SU-DHL-6 (cell line): ENCODE data around the gene BUD23.

Experiments
- H2AFZ ChIP-seq: fragments of 200-600 bp; sonication (generic); 2 replicates; pipeline ENCODE4 v1.6.1; 2014; ENCODE audit warnings: low read depth, mild to moderate bottlenecking, moderate library complexity, mixed read lengths, antibody characterized with exemption, low read length; ENCODE audit not compliant: severe bottlenecking
- H3F3A ChIP-seq: fragments of 200-600 bp; shearing (Covaris generic); 2 replicates; pipeline ENCODE4 v1.6.0; 2016; ENCODE audit warnings: antibody characterized with exemption, mild to moderate bottlenecking; ENCODE audit not compliant: insufficient read depth
- H3K27ac ChIP-seq: fragments of 200-600 bp; sonication (generic); 2 replicates; pipeline ENCODE4 v1.5.1; 2016; ENCODE audit warnings: low read depth, mild to moderate bottlenecking, low read length, moderate library complexity, mixed read lengths
- H3K27me3 ChIP-seq: fragments of 200-600 bp; sonication (generic), shearing (Covaris generic); 2 replicates; pipeline ENCODE4 v1.6.0; 2014; ENCODE audit warnings: mild to moderate bottlenecking, low read length
- H3K36me3 ChIP-seq: fragments of 200-600 bp; sonication (generic); 2 replicates; pipeline ENCODE4 v1.6.1; 2014; ENCODE audit warnings: mild to moderate bottlenecking, low read length, mixed read lengths
- H3K4me2 ChIP-seq: fragments of 300-600, 200-600 bp; shearing (Covaris generic), sonication (generic); 2 replicates; pipeline ENCODE4 v1.6.0; 2014; ENCODE audit warnings: low read length, low read depth, mild to moderate bottlenecking; ENCODE audit not compliant: poor library complexity, severe bottlenecking
- H3K4me3 ChIP-seq: fragments of 200-600 bp; sonication (generic); 2 replicates; pipeline ENCODE4 v1.5.1; 2014; ENCODE audit warnings: antibody characterized with exemption, low read length, mild to moderate bottlenecking, mixed read lengths; ENCODE audit not compliant: insufficient read depth, poor library complexity, severe bottlenecking
- H3K79me2 ChIP-seq: fragments of 200-600 bp; sonication (generic); 2 replicates; pipeline ENCODE4 v1.6.1; 2014; ENCODE audit warnings: mild to moderate bottlenecking, low read length, moderate library complexity; ENCODE audit not compliant: insufficient read depth
- H3K9ac ChIP-seq: fragments of 200-600 bp; sonication (generic); 2 replicates; pipeline ENCODE4 v1.7.0; 2014; ENCODE audit warnings: mild to moderate bottlenecking, low read length
- H3K9me2 ChIP-seq: fragments of 200-600 bp; sonication (generic); replicated peaks from 2 replicates; pipeline ENCODE4 v1.6.1; 2014; ENCODE audit warnings: low read length; ENCODE audit not compliant: insufficient read depth
- H3K9me3 ChIP-seq: fragments of 200-600 bp; sonication (generic); 2 replicates; pipeline ENCODE4 v1.6.1; 2014; ENCODE audit warnings: low read length, mixed read lengths; ENCODE audit not compliant: insufficient read depth
- H4K20me1 ChIP-seq: fragments of 200-600 bp; sonication (generic); 2 replicates; pipeline ENCODE4 v1.6.1; 2014; ENCODE audit warnings: low read depth, mild to moderate bottlenecking, antibody characterized with exemption, low read length, moderate library complexity, mixed read lengths
- CTCF ChIP-seq: fragments of 200-600 bp; sonication (generic); IDR thresholded peaks from one replicate; pipeline ENCODE4 v1.5.1; 2017; ENCODE audit warnings: antibody characterized with exemption, mild to moderate bottlenecking, low read length, moderate library complexity; ENCODE audit not compliant: insufficient read depth, poor library complexity, severe bottlenecking
- EZH2phosphoT487 ChIP-seq: fragments of 200-600 bp; sonication (generic), shearing (Covaris generic); conservative IDR thresholded peaks from 2 replicates; pipeline ENCODE4 v1.6.1; 2018; ENCODE audit warnings: mild to moderate bottlenecking, antibody characterized with exemption, low read length, moderate library complexity, mixed read lengths

The BUD23 gene

GRCh38 chr7:73703757-73704639 lies 20.6 kb downstream of the BUD23 start:
- no peaks in the 10 kb centered on the region for H3K9me2 ChIP-seq
- H2AFZ ChIP-seq = no peak overlapping the region
- H3K4me3 ChIP-seq = no peak overlapping the region
- no peaks in the 10 kb centered on the region for H3K79me2 ChIP-seq
- H4K20me1 ChIP-seq = no peaks in the 10 kb centered on the region
- no peaks in the 10 kb centered on the region for H3K9me3 ChIP-seq
- TF ChIP-seq EZH2phosphoT487 (no peak), CTCF (no peak)
- no peaks in the 10 kb centered on the region for H3F3A ChIP-seq
- H3K27ac ChIP-seq = no peak overlapping the region
- H3K4me2 ChIP-seq = no peak overlapping the region
- no peaks in the 10 kb centered on the region for H3K36me3 ChIP-seq
- H3K9ac ChIP-seq = no peak overlapping the region
- no peaks in the 10 kb centered on the region for H3K27me3 ChIP-seq

DNA sequence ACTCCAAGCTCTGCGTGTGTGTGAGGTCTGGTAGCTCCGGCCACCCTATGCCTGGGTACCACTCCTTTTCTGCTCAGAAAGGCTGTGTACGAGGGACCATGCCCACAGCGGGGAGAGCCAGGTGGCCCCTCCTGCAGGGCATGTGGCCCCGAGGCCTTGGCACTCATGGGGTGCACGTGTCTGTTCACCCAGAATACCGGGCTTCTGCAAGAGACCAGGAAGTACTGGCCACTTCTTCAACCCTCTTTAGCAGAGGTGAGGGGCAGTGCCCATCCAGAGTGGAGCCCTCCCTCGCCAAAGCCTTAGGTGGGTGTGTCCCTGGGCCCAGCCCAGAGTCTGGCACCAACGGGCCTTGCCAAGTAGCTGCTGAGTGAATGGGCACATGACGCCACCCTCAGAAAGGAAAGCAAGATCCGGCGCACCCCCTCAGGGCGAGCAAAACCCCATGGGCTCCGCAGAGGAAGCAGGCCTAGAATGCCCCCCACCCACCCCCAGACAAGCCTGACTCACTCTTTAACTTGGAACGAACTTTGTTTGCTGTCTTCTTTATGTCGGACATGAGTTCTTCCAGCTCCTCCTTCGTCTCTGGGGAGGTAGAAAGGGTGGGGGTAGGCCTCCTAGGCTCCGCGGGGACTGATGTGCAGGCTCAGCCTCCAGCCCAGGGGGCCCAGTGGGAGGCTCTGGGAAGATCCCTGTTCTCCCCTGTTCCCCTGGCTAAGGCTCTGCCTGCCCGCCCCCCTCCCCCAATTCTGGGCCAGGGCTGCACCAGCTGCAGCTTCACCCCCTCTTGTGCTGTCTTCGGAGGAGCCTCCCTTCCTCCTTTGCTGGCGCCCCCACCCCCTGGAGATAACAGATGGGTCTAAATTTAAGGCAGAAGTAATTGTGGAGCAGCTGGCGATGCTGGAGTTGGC lies 21.5 kb downstream of the BUD23 start:
- H3K27me3 ChIP-seq = no peaks in the 10 kb centered on the region
- no peaks in the 10 kb centered on the region for H3K9me2 ChIP-seq
- no peaks in the 10 kb centered on the region for H3K9me3 ChIP-seq
- H3K79me2 ChIP-seq = no peaks in the 10 kb centered on the region
- H3K36me3 ChIP-seq = no peaks in the 10 kb centered on the region
- no peak overlapping the region for H3K27ac ChIP-seq
- H2AFZ ChIP-seq = no peak overlapping the region
- no peak overlapping the region for H3K4me3 ChIP-seq
- TF ChIP-seq CTCF = no peak
- no peak for TF ChIP-seq EZH2phosphoT487
- H3K9ac ChIP-seq = no peak overlapping the region
- no peaks in the 10 kb centered on the region for H4K20me1 ChIP-seq
- H3K4me2 ChIP-seq = no peak overlapping the region
- H3F3A ChIP-seq = no peaks in the 10 kb centered on the region

DNA sequence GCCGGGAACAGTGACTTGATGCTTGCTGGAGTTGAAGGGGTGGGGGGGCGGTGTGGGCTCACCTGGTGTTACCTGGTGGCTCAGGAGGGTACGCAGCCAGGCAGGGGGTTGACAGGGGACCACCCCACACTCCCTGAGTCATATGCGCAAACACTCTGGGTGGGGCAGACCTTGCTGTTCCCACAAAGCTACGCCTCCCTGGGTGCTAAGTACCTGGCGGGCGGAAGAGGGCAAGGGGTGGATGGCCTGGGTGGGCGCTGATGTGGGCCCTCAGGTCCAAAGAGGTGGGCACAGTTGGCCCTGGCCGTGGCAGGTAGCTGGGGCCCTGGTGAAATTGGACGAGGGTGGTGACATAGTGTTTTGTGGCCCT lies 22.1 kb downstream of the BUD23 start:
- no peaks in the 10 kb centered on the region for H4K20me1 ChIP-seq
- H2AFZ ChIP-seq = no peak overlapping the region
- no peaks in the 10 kb centered on the region for H3K79me2 ChIP-seq
- H3K36me3 ChIP-seq = no peaks in the 10 kb centered on the region
- no peaks in the 10 kb centered on the region for H3K9me2 ChIP-seq
- no peak overlapping the region for H3K27ac ChIP-seq
- H3K4me2 ChIP-seq = no peak overlapping the region
- no peaks in the 10 kb centered on the region for H3K27me3 ChIP-seq
- no peaks in the 10 kb centered on the region for H3K9me3 ChIP-seq
- H3K9ac ChIP-seq = no peak overlapping the region
- TF ChIP-seq EZH2phosphoT487 (no peak), CTCF (no peak)
- H3F3A ChIP-seq = no peaks in the 10 kb centered on the region
- H3K4me3 ChIP-seq = no peak overlapping the region
